ENCODE measurements around the gene VPS36.

GRCh38 chr13:52387721-52388120, 62.7 kb downstream of the VPS36 start:
- TF ChIP-seq RELA (IDR thresholded peaks at IDR 0.05; ENCODE audit: borderline replicate concordance, partially characterized antibody) (no peak), FOXM1 (IDR thresholded peaks at IDR 0.05; ENCODE audit: low read depth, low read length) (no peak), YY1 (IDR thresholded peaks at IDR 0.05; ENCODE audit: low read depth, low read length) (no peak), BACH1 (IDR thresholded peaks at IDR 0.05; ENCODE audit: borderline replicate concordance) (no peak)

Measured in GM12878 (cell line).